C4-2B (cell line): ENCODE measurements around the gene AXL.

ENCODE experiments used
- H3K27ac ChIP-seq: fragments of 450-650 bp; 2 replicates; pipeline ENCODE4 v1.5.1; 2017
- ZFX ChIP-seq: fragments of 450-650 bp; IDR thresholded peaks from 2 replicates; pipeline ENCODE4 v1.6.1; 2017
- TF ChIP-seq, protein P1 (sequence below): fragments of 450-650 bp; conservative IDR thresholded peaks from 2 replicates; pipeline ENCODE4 v1.5.1; 2017; ENCODE audit warnings: mild to moderate bottlenecking

AXL gene

DNA sequence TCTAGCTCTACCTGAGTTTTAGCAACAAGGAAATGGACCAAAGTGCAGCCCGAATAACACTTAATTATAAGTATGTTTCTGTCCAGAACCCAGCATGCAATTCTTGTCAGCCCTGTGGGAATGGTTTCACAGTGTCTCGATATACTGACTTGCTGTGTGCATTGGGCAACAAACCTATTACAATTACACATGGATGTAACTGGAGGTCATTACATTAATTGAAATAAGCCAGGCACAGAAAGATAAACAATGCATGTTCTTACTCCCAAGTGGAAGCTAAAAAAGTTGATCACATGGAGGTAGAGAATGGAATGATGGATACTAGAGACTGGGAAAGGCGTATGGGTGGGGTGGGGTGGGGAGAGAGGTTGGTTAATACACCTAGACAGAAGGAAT is 31.1 kb upstream of the AXL start:
- H3K27ac ChIP-seq = no peak overlapping the region
- TF ChIP-seq ZFX = no peak
- TF ChIP-seq, protein P1, sequence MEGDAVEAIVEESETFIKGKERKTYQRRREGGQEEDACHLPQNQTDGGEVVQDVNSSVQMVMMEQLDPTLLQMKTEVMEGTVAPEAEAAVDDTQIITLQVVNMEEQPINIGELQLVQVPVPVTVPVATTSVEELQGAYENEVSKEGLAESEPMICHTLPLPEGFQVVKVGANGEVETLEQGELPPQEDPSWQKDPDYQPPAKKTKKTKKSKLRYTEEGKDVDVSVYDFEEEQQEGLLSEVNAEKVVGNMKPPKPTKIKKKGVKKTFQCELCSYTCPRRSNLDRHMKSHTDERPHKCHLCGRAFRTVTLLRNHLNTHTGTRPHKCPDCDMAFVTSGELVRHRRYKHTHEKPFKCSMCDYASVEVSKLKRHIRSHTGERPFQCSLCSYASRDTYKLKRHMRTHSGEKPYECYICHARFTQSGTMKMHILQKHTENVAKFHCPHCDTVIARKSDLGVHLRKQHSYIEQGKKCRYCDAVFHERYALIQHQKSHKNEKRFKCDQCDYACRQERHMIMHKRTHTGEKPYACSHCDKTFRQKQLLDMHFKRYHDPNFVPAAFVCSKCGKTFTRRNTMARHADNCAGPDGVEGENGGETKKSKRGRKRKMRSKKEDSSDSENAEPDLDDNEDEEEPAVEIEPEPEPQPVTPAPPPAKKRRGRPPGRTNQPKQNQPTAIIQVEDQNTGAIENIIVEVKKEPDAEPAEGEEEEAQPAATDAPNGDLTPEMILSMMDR = no peak

DNA sequence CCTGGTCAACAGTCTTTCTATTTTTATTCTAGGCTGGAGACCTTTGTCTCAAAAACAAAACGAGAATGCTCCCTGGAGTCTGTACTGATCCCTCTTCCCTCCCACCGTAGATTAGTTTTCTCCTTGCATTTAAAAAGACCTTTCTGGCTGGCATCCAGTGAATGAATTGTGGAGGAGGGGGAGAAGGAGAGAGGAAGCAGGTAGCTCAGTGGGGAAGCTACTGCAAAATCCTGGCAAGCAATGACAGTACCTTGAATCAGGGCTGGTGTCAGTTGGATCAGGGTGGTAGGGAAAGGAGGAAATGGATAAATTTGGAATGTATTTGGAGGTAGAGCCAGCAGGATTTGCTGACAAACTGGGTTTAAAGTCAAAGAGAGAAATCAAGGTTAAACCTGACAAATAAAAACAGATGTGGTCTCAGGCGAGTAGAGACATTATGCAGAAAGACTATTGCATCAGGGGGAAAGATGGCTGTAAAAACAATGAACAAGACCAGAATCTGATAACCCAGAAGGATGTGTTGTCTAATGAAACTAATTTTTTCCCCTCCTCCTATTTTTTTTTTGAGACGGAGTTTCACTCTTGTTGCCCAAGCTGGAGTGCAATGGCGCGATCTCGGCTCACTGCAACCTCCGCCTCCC is 29.5 kb upstream of the AXL start:
- no peak for TF ChIP-seq ZFX
- TF ChIP-seq, protein P1 = no peak
- no peak overlapping the region for H3K27ac ChIP-seq

DNA sequence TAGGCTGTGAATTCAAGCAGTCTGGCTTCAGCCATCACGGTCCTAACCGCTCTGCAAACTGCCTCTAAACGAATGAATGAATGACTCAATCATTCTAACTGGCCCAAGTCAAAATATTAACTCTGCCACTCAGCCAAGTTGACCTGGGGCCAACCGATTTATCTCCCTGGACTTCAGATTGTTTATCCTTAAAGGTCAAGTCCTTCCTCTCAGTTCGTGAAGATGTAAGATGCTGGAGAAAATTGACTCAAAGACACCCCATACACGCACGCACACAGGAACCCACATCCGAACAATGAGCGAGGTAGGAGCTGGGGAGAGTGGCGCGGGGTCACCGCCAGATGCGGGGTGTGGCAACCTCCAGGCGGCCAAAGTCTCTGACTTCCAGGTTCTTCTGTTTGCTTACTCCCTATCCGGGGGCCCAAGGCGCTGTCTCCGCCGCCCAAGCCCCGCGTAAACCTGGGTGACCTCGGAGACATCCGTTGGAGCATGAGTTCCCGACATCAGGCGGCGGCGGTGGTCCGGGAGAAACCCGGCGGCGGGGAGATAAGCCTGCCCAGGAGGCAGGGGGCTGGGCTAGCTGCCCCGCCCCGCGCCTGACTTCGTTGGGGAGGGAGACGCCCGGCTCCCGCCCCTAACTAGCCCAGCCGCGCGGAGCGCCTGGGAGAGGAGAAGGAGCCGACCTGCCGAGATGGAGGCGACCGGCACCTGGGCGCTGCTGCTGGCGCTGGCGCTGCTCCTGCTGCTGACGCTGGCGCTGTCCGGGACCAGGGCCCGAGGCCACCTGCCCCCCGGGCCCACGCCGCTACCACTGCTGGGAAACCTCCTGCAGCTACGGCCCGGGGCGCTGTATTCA is 26.2 kb upstream of the AXL start, which contains the start of gene CYP2S1:
Gene CYP2S1 (plus strand): TSS at position 646 of the 856 bp plus-strand sequence. CDS start 46 bp downstream, at position 692.
- TF ChIP-seq, protein P1 = no peak
- H3K27ac ChIP-seq = no peak within 1 kb of the TSS

DNA sequence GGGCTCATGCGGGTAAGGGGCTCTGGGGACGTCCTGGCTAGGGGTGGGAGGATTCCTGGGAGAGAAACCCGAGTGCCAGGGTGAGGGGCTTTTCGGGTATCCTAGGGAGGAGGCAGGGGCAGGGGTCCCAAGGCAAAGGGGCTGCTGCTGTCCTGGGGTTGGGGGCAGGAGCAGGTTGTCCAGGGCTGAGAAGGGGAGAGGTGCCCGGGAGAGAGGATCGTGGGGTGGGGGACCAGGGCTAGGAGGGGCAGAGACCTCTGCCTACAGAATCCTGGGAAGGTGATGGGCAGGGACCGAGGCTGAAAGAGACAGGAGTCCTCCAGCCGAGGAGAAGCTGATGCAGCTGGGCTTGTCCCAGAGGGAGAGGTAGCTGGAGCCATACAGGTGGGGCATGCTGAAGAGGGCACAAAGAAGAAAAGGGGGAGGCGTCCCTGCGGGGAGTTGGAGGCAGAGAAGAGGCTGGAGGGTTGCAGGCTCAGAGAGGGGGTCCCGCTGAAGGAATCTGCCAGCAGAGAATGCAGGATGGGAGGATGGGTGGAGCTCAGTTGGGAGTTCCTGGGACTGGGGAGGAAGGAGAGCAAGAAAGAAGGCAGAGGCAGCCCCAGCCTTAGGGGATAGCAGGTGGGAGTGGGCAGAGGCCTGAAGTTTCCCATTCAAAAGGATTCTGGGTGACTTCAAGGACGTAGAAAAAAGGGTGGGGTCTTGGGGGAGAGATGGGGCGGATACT is 25.4 kb upstream of the AXL start:
- TF ChIP-seq, protein P1 = no peak
- no peak for TF ChIP-seq ZFX
- no peak overlapping the region for H3K27ac ChIP-seq

DNA sequence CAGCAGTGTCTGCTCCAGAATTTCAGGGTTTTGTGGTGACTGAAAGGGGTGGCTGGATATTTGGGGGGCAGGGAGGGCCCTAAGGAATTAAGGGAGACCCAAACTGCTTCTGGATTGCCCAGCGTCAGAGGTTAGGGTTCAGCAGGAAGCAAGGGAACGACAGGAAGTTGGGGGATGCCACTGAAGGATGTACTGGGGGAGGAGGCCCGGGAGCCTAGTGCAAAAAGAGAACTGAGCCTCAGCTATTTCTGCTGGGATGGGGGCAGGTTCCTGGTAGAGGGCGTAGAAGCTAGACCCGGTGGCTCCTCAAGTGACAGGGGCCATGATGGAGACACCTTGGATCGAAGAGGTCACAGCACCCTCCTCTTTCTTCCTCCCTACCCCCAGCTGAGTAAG is 24.9 kb upstream of the AXL start:
- no peak overlapping the region for H3K27ac ChIP-seq
- TF ChIP-seq ZFX = no peak
- TF ChIP-seq, protein P1 = no peak

DNA sequence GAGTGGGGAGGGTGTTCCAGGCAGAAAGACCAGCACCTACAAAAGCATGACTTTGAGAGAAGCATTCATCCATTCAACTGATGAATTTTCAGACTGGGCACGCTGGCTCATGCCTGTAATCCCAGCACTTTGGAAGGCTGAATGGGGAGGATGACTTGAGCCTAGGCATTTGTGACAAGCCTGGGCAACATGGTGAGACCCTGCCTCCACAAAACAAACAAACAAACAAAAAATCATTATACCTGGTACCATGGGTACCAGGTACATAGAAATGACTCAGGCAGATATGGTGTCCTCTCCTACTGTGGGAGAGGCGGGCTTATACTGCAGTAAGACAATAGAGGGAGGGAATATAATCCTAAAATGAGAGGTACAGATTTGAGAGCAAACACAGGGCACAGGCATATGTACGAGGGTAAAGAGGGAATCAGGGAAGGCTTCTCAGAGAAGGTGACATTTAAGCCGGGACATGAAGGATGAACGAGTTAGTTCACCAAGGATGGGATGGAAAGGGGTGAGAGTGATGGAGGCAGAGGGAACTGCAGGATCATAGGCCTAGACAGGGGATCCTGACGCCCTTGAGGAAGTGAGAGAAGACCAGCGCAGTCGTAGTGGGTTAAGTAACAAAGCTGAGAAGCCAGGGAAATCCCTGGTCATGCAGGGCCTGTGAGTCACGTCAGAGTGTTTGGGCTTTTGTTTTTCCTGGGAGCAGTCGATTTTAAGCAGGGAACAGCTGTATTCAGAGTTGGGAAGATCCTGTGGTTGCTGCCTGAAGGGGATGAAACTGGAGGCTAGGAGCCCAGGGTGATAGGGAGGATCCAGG is 23.1 kb upstream of the AXL start:
- no peak overlapping the region for H3K27ac ChIP-seq
- TF ChIP-seq, protein P1 = no peak
- TF ChIP-seq ZFX = no peak
